HG02623 (cell line): ENCODE measurements around the gene BTAF1.
"Not testable (repeated sequence)": the region's sequence is repeated elsewhere in the genome, so short reads cannot be mapped to it uniquely, and the experiment has no call there.

Experiments used
- ATAC-seq: cut with Tn5 transposase; IDR thresholded peaks from one replicate; pipeline ENCODE4 v1.9.1; 2021; ENCODE audit warnings: moderate library complexity; ENCODE audit not compliant: unreplicated experiment

BTAF1 gene

GRCh38 chr10:91976317-91977051, 52.9 kb downstream of the BTAF1 start:
- no peak for ATAC-seq

- no peak for ATAC-seq
Measured at GRCh38 chr10:91977491-91977890, 53.9 kb downstream of the BTAF1 start.

DNA sequence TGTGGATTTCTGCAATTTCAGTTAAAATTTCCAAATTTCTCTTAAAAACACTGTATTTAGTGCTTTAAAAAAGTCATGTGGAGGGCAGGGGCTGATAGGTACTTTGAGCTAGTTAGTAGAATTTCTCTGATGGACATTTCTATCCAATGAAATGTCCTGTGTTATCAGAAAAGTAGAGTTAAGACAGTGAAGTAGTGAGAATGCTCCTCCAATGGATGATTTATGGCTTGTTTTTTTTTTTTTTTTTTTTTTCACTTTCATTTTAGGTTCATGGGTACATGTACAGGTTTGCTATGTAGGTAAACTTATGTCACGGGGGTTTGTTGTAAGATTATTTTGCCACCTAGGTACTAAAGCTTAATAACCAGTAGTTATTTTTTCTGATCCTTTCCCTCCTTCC, 55.0 kb downstream of the BTAF1 start:
- no peak for ATAC-seq

DNA sequence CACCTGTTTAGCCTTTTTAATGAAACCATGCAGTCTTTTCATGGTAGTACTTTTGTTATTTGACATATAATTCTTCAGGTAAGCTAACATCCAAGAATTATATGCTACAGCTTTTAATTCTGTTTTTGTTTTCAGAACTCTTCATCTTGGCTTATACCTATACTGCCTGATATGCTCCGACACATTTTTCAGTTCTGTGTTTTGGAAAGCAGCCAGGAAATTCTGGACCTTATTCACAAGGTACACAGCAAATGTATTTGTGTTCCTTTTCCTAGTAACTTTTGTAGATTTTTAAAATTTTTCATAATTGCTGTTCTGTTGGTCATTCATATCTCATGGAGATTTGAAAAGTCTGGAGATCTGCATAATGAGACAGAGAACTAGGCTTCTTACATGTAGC, 56.7 kb downstream of the BTAF1 start:
- no peak for ATAC-seq

GRCh38 chr10:91983416-91983815, 59.8 kb downstream of the BTAF1 start:
- ATAC-seq = no peak

DNA sequence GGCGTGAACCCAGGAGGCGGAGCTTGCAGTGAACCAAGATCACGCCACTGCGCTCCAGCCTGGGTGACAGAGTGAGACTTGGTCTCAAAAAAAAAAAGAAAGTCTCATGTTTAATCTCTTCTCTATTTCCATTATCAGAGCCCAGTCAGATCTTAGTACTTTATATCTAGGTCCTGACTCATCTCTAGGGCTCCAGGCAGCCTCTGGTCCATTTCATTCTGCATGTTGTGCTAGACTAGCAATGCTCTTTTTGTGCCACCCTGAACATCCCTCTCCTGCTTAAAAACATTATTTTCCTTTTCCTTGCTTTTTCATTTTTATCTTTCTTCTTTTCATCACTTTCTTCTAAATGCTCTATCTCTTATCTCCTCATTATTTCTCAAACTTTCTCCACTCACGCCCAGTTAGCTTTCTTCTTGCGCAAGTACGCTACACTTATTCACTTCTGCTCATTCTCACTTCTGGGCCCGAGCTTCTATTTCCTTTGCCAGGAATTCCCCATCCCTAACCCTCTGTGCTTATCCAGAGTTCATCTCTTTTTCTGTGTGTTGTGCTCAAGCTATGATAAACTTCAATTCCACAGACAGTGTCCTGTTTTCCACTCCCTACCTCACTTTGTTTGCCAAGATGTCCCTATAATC, 63.9 kb downstream of the BTAF1 start:
- no peak for ATAC-seq

- no peak for ATAC-seq
Measured at GRCh38 chr10:91992031-91992430, 68.5 kb downstream of the BTAF1 start.

DNA sequence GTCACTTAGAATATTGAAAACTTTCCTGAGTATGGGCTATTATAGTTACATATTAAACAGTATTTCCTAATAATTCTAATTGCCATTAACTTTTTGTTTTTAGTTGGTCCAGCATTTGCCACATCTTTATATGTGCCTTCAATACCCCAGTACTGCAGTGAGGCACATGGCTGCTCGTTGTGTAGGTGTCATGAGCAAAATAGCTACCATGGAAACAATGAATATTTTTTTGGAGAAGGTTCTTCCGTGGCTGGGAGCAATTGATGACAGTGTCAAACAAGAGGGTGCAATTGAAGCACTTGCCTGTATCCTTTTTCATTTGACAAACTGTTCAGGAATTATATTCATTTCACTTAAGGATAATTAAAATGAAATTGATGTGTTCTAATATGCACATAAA, 72.7 kb downstream of the BTAF1 start:
- no peak for ATAC-seq

- no peak for ATAC-seq
Measured at GRCh38 chr10:92001581-92001980, 78.0 kb downstream of the BTAF1 start.

DNA sequence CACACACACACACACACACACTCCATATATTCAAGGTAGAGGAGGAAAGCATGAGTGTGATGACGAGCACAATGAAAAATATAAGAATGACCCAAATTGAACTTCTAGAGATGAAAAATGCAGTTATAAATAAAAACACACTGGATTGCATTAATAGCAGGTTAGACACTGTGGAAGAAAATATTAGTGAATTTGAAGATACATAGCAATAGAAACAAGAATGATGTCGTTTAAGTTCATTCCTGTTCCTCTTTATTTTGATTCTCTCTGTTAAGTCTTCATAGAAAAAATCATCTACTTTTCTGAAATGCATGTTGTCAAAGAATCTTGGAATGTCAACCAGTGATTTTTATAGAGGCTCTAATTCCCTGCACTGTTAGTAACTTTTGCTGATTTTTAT, 78.4 kb downstream of the BTAF1 start:
- no peak for ATAC-seq

DNA sequence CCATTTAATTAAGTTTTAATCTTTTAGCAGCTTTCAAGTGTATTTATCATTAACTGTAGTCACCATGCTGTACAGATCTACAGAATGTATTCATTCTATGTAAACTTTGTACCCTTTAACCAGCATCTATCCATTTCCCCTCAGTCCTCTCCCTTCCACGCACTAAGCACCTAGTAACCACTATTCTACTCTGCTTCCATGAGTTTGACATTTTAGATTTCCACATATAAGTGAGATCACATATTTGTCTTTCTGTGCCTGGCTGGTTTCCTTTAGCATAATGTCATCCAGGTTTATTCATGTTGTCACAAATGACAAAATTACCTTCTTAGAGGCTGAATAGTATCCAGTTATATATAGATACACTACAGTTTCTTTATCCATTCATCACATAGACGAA, 79.7 kb downstream of the BTAF1 start:
- no peak for ATAC-seq

- ATAC-seq = no peak
Measured at GRCh38 chr10:92005978-92006377, 82.4 kb downstream of the BTAF1 start.

GRCh38 chr10:92009445-92009844, 85.9 kb downstream of the BTAF1 start:
- no peak for ATAC-seq

GRCh38 chr10:92010047-92010735, 86.6 kb downstream of the BTAF1 start:
- no peak for ATAC-seq

- no peak for ATAC-seq
Measured at GRCh38 chr10:92011560-92012214, 88.1 kb downstream of the BTAF1 start.

GRCh38 chr10:92014620-92015019, 91.0 kb downstream of the BTAF1 start:
- no peak for ATAC-seq

GRCh38 chr10:92024700-92025099, 101.1 kb downstream of the BTAF1 start:
- ATAC-seq = no peak

- not testable (repeated sequence) for ATAC-seq
Measured at GRCh38 chr10:92025340-92025739, 101.8 kb downstream of the BTAF1 start.

GRCh38 chr10:92027141-92027540, 103.6 kb downstream of the BTAF1 start:
- ATAC-seq = no peak

DNA sequence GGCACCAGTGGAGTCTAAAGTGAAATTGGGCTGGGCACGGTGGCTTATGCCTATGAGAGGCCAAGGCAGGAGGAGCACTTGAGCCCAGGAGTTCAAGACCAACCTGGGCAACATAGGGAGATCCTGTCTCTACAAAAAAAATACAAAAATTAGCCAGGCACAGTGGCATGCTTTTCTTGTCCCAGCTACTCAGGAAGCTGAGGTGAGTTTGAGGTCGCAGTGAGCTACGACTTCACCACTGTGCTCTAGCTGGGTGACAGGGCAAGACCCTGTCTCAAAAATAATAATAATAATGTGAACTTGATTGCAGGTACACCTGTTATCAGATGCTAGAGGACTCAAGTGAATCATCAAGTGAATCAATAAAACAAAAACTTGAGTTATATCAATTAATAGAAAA, 108.0 kb downstream of the BTAF1 start:
- ATAC-seq = no peak

- ATAC-seq = not testable (repeated sequence)
Measured at GRCh38 chr10:92033070-92033469, 109.5 kb downstream of the BTAF1 start.

DNA sequence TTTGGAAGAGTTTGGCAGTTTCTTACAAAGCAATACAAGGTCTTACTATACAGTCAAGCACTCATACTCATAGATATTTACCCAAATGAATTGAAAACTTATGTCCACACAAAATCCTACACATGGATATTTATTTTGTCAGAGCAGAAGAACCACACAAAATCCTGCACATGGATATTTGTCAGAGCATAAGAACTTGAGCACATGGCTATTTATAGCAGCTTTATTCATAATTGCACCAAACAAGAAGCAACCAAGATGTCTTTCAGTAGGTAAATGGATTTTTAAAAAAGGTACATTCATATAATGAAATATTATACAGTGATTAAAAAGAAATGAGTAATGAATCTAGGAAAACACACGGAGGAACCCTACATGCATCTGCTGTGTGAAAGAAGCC, 115.4 kb downstream of the BTAF1 start:
- ATAC-seq = no peak
